Mammary epithelial cell (primary cell): Measurements from ENCODE around the gene ELOB.

Source experiments
- CTCF ChIP-seq, 2 donors: IDR thresholded peaks in 1 of 2; conservative IDR thresholded peaks in 1 of 2; 2 replicates each; pipeline ENCODE4 v1.5.1; 2011 to 2012; ENCODE audit warnings: inconsistent platforms in 2 of 2, low read length in 2 of 2, mild to moderate bottlenecking in 2 of 2, control low read depth in 1 of 2, low read depth in 1 of 2; ENCODE audit not compliant: insufficient read depth in 1 of 2; ENCODE audit errors: extremely low read depth in 1 of 2
- EZH2 ChIP-seq: IDR thresholded peaks from 2 replicates; pipeline ENCODE4 v1.6.1; 2012; ENCODE audit warnings: low read length, inconsistent platforms, borderline replicate concordance

DNA sequence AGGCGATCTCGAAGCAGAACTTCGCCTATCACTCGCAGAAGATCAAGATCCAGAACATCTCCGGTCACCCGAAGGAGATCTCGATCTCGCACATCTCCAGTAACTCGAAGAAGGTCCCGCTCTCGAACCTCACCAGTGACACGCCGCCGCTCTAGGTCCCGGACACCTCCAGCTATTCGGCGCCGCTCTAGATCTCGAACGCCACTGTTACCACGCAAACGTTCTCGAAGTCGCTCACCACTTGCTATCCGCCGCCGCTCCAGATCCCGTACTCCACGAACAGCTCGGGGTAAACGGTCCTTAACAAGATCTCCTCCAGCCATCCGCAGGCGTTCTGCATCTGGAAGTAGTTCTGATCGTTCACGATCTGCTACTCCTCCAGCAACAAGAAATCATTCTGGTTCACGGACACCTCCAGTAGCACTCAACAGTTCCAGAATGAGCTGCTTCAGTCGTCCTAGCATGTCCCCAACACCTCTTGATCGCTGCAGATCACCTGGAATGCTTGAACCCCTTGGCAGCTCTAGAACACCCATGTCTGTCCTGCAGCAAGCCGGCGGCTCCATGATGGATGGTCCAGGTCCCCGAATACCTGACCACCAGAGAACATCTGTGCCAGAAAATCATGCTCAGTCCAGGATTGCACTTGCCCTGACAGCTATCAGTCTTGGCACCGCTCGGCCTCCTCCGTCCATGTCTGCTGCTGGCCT is 10.5 kb downstream of the ELOB start:
- TF ChIP-seq CTCF (conservative IDR thresholded peaks at IDR 0.05 in 1 of 2, IDR thresholded peaks at IDR 0.05 in 1 of 2; ENCODE audit: extremely low read depth in 1 of 2, insufficient read depth in 1 of 2, low read depth in 1 of 2, low read length in 2 of 2) (no peak), EZH2 (no peak)
